Measurements from ENCODE around the gene DOCK10.

- TF ChIP-seq, protein P1, sequence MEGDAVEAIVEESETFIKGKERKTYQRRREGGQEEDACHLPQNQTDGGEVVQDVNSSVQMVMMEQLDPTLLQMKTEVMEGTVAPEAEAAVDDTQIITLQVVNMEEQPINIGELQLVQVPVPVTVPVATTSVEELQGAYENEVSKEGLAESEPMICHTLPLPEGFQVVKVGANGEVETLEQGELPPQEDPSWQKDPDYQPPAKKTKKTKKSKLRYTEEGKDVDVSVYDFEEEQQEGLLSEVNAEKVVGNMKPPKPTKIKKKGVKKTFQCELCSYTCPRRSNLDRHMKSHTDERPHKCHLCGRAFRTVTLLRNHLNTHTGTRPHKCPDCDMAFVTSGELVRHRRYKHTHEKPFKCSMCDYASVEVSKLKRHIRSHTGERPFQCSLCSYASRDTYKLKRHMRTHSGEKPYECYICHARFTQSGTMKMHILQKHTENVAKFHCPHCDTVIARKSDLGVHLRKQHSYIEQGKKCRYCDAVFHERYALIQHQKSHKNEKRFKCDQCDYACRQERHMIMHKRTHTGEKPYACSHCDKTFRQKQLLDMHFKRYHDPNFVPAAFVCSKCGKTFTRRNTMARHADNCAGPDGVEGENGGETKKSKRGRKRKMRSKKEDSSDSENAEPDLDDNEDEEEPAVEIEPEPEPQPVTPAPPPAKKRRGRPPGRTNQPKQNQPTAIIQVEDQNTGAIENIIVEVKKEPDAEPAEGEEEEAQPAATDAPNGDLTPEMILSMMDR (IDR thresholded peaks at IDR 0.05): no peak
- TF ChIP-seq SIN3A (IDR thresholded peaks at IDR 0.05; ENCODE audit: borderline replicate concordance, insufficient read depth, low read depth, low read length) (no peak), REST (IDR thresholded peaks at IDR 0.05; ENCODE audit: insufficient read depth in 1 of 2, low read depth in 2 of 2, low read length in 1 of 2) (no peak), POLR2AphosphoS5 (IDR thresholded peaks at IDR 0.05; ENCODE audit: low read depth, low read length) (no peak), TCF7L2 (IDR thresholded peaks at IDR 0.05; ENCODE audit: low read depth, low read length) (no peak)
Observed at GRCh38 chr2:224904381-224904780, 137.9 kb downstream of the DOCK10 start.

Data from Panc1 (cell line).